ENCODE measurements around the gene ELL3. TPM values are rescaled to one million over a fixed set of nuclear protein-coding genes. Genes with fewer than 3 reads are reported as not detected.

The ELL3 gene
- total and polyA plus RNA-seq, 2 of the 8 experiments (the other 6 are each of a cell fraction or from before 2014, with no cell fraction given): 9.2 to 13.7 TPM

DNA sequence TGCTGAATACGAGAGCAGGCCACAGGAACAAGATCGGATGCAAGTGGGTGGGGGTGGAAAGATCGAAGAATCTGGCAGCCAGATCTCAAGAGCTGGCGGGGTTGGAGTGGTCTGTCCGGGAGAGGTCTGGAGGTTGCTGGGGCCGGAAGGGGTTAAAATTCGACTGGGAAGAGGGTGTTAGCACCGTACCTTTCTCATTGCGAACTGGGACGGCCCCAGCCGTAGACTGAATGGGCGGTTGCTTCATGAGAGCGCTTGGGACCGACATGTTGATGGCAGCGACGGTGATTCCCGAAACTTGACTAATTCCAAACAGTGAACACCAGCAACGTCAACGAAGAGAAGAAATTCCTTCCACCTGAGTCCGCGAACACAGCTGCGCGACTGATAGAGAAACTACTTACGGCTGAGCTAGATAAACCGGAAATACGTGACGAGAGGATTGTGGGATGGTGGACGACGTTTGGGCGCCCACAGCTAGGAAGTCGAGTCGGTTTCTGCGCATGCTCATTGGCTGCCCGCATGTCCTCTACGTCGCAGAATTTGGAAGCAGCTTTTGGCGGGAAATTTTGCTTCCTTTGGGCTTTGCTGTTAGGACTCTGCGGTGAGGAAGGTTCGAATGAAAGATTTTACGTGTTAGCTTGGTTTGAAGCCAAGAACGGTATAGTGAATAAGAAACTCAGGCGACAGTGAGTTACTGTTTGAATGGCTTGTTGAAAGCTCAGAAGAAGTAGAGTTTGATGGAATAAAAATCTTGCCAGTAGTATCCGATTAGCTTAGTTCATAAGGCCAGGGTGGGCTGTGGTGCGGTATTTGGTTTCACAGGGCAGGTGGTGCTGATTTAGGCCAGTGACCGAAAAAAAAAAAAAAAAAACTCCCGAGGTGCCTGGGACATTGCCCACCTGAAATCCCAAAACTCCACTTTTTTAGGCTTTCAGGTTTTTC lies 47.8 kb upstream of the ELL3 start, which contains the start of gene MFAP1 (continued):
- TF ChIP-seq PHF8 (conservative IDR thresholded peaks at IDR 0.05; ENCODE audit: low read depth, low read length) (peak; percentile 87), USF2 (IDR thresholded peaks at IDR 0.05; ENCODE audit: low read length) (no peak), NANOG (IDR thresholded peaks at IDR 0.05; ENCODE audit: insufficient read depth, low read depth, low read length, poor library complexity, severe bottlenecking) (no peak), CBX5 (IDR thresholded peaks at IDR 0.05; ENCODE audit: low read depth, low read length) (no peak), YY1 (IDR thresholded peaks at IDR 0.05; ENCODE audit: low read depth, low read length) (peak; percentile 80), JUN (IDR thresholded peaks at IDR 0.05; ENCODE audit: low read depth, low read length) (no peak), TAF7 (optimal IDR thresholded peaks at IDR 0.05; ENCODE audit: borderline replicate concordance, low read depth, low read length) (peak; percentile 52), E2F6 (IDR thresholded peaks at IDR 0.05) (peak; percentile 100), GTF2F1 (IDR thresholded peaks at IDR 0.05; ENCODE audit: borderline replicate concordance, low read depth, low read length) (peak; percentile 16; the same call in 1 of the 2 replicates), SAP30 (IDR thresholded peaks at IDR 0.05; ENCODE audit: insufficient read depth, insufficient replicate concordance, low read length) (peak; percentile 87), ASH2L (IDR thresholded peaks at IDR 0.05; ENCODE audit: low read length) (peak; percentile 96), TEAD4 (IDR thresholded peaks at IDR 0.05; ENCODE audit: low read depth, low read length) (peak; percentile 26; the same call in 1 of the 2 replicates), SIN3A (conservative IDR thresholded peaks at IDR 0.05 in 1 of 2, IDR thresholded peaks at IDR 0.05 in 1 of 2; ENCODE audit: low read depth in 1 of 2, low read length in 2 of 2) (peak; percentile 61 to 74; a peak in 3 of 4 replicates), CHD2 (IDR thresholded peaks at IDR 0.05; ENCODE audit: low read length) (no peak), CREB1 (IDR thresholded peaks at IDR 0.05) (peak; percentile 89), POLR2A (IDR thresholded peaks at IDR 0.05; ENCODE audit: control extremely low read depth in 1 of 2, low read depth in 2 of 2, low read length in 2 of 2) (peak; percentile 48 to 94), POLR2AphosphoS5 (IDR thresholded peaks at IDR 0.05; ENCODE audit: low read depth, low read length) (peak; percentile 93), CTBP2 (IDR thresholded peaks at IDR 0.05; ENCODE audit: borderline replicate concordance, insufficient read depth, insufficient read length, low read length) (no peak), HDAC6 (IDR thresholded peaks at IDR 0.05; ENCODE audit: low read depth, low read length) (no peak), KDM5A (IDR thresholded peaks at IDR 0.05; ENCODE audit: low read length) (0 out of 2 replicates have a peak, but pooled peaks have one; percentile 37), NRF1 (IDR thresholded peaks at IDR 0.05; ENCODE audit: low read depth, low read length) (peak; percentile 67)
